H1 (cell line): ENCODE measurements around the gene CCDC197. TPM values are rescaled to one million over a fixed set of nuclear protein-coding genes. Genes with fewer than 3 reads are reported as not detected.

Source experiments
- CBX5 ChIP-seq: fragments of 300-800, 300-1000 bp; sonication (generic); IDR thresholded peaks from 2 replicates; pipeline ENCODE4 v1.7.1; 2016; ENCODE audit warnings: antibody characterized with exemption, low read length, low read depth
- CBX8 ChIP-seq: fragments of 300-800, 300-1000 bp; sonication (generic); IDR thresholded peaks from 2 replicates; pipeline ENCODE4 v1.7.1; 2016; ENCODE audit warnings: low read depth, low read length, borderline replicate concordance
- EZH2 ChIP-seq: fragments of 200-600 bp; sonication (generic); IDR thresholded peaks from 2 replicates; pipeline ENCODE4 v1.7.1; 2012; ENCODE audit warnings: low read depth, mild to moderate bottlenecking, moderate library complexity, low read length, inconsistent platforms; ENCODE audit not compliant: severe bottlenecking
- JUND ChIP-seq: IDR thresholded peaks from 2 replicates; pipeline ENCODE4 v1.6.1; 2011; ENCODE audit warnings: mild to moderate bottlenecking, improper control_type of control experiment, low read length
- KDM1A ChIP-seq: fragments of 200-600, 300-600 bp; sonication (generic); IDR thresholded peaks from 2 replicates; pipeline ENCODE4 v1.7.1; 2016; ENCODE audit warnings: mild to moderate bottlenecking, low read length, borderline replicate concordance
- MAX ChIP-seq: IDR thresholded peaks from 2 replicates; pipeline ENCODE4 v1.6.1; 2012; ENCODE audit warnings: inconsistent platforms
- NRF1 ChIP-seq: IDR thresholded peaks from 2 replicates; pipeline ENCODE4 v1.6.1; 2011; ENCODE audit warnings: mild to moderate bottlenecking, low read depth, low read length, improper control_type of control experiment
- POU5F1 ChIP-seq: IDR thresholded peaks from 2 replicates; pipeline ENCODE4 v1.6.1; 2011; ENCODE audit warnings: low read depth, mild to moderate bottlenecking, low read length, moderate library complexity
- SIRT6 ChIP-seq: IDR thresholded peaks from one replicate; pipeline ENCODE4 v1.7.1; 2012; ENCODE audit warnings: low read length, inconsistent platforms
- TCF12 ChIP-seq: IDR thresholded peaks from 2 replicates; pipeline ENCODE4 v1.6.1; 2011; ENCODE audit warnings: low read depth, mild to moderate bottlenecking, low read length
- polyA plus RNA-seq, 7 experiments: library from polyadenylated mRNA; depleted of rRNA in 3 of 7; stranded (reverse) in 5 of 7; unstranded in 2 of 7; fragments of >200 nt in 5 of 7; fragments of 200-250 nt in 2 of 7; gene quantifications; 1 replicate in 5 of 7; 2 replicates in 1 of 7; 4 replicates in 1 of 7; pipeline versions ENCODE4 v1.2.1 to v1.2.3, GENCODE V29; 2011 to 2013; ENCODE audit warnings: missing spikeins in 2 of 7, mixed read lengths in 2 of 7
- total RNA-seq: library from RNA; stranded (reverse); fragmentation: NEBNext Ultra II Directional; extraction: Animal tissue kit (Norgen Biotek cat#: 25700); gene quantifications from 2 replicates; pipeline ENCODE4 v1.2.1, GENCODE V29; 2021
- TF ChIP-seq, protein P1 (sequence below): fragments of 300-600 bp; sonication (generic); IDR thresholded peaks from 2 replicates; pipeline ENCODE4 v1.7.1; 2012; ENCODE audit warnings: low read length, moderate library complexity, mild to moderate bottlenecking, inconsistent platforms; ENCODE audit not compliant: insufficient replicate concordance
- TF ChIP-seq, protein P2 (sequence below): IDR thresholded peaks from 2 replicates; pipeline ENCODE4 v1.6.1; 2011; ENCODE audit warnings: low read depth, mild to moderate bottlenecking, low read length; ENCODE audit not compliant: insufficient read depth

The CCDC197 gene
- total and polyA plus RNA-seq, 2 of the 8 experiments (the other 6 are each of a cell fraction or from before 2014, with no cell fraction given), result not detected

DNA sequence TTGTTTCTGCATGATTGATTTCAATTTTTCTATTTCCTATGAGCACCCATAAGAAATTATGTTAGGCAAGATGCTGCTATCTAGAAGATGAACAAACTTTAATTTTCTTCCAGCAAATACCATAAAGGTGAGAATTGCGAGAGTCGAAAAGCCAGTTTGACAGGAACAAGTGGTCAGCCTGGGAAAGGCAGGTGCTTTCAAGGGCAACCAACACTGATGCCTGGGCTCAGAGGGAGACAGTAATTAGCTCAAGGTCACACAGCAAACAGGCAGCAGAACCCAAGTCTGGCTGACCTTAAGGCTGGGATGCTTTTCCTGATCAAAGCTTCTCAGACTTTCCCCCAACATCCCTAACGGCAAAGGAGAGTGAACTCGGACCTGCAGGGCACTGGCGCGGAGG lies 22.2 kb downstream of the CCDC197 start (continued):
- TF ChIP-seq, protein P1, sequence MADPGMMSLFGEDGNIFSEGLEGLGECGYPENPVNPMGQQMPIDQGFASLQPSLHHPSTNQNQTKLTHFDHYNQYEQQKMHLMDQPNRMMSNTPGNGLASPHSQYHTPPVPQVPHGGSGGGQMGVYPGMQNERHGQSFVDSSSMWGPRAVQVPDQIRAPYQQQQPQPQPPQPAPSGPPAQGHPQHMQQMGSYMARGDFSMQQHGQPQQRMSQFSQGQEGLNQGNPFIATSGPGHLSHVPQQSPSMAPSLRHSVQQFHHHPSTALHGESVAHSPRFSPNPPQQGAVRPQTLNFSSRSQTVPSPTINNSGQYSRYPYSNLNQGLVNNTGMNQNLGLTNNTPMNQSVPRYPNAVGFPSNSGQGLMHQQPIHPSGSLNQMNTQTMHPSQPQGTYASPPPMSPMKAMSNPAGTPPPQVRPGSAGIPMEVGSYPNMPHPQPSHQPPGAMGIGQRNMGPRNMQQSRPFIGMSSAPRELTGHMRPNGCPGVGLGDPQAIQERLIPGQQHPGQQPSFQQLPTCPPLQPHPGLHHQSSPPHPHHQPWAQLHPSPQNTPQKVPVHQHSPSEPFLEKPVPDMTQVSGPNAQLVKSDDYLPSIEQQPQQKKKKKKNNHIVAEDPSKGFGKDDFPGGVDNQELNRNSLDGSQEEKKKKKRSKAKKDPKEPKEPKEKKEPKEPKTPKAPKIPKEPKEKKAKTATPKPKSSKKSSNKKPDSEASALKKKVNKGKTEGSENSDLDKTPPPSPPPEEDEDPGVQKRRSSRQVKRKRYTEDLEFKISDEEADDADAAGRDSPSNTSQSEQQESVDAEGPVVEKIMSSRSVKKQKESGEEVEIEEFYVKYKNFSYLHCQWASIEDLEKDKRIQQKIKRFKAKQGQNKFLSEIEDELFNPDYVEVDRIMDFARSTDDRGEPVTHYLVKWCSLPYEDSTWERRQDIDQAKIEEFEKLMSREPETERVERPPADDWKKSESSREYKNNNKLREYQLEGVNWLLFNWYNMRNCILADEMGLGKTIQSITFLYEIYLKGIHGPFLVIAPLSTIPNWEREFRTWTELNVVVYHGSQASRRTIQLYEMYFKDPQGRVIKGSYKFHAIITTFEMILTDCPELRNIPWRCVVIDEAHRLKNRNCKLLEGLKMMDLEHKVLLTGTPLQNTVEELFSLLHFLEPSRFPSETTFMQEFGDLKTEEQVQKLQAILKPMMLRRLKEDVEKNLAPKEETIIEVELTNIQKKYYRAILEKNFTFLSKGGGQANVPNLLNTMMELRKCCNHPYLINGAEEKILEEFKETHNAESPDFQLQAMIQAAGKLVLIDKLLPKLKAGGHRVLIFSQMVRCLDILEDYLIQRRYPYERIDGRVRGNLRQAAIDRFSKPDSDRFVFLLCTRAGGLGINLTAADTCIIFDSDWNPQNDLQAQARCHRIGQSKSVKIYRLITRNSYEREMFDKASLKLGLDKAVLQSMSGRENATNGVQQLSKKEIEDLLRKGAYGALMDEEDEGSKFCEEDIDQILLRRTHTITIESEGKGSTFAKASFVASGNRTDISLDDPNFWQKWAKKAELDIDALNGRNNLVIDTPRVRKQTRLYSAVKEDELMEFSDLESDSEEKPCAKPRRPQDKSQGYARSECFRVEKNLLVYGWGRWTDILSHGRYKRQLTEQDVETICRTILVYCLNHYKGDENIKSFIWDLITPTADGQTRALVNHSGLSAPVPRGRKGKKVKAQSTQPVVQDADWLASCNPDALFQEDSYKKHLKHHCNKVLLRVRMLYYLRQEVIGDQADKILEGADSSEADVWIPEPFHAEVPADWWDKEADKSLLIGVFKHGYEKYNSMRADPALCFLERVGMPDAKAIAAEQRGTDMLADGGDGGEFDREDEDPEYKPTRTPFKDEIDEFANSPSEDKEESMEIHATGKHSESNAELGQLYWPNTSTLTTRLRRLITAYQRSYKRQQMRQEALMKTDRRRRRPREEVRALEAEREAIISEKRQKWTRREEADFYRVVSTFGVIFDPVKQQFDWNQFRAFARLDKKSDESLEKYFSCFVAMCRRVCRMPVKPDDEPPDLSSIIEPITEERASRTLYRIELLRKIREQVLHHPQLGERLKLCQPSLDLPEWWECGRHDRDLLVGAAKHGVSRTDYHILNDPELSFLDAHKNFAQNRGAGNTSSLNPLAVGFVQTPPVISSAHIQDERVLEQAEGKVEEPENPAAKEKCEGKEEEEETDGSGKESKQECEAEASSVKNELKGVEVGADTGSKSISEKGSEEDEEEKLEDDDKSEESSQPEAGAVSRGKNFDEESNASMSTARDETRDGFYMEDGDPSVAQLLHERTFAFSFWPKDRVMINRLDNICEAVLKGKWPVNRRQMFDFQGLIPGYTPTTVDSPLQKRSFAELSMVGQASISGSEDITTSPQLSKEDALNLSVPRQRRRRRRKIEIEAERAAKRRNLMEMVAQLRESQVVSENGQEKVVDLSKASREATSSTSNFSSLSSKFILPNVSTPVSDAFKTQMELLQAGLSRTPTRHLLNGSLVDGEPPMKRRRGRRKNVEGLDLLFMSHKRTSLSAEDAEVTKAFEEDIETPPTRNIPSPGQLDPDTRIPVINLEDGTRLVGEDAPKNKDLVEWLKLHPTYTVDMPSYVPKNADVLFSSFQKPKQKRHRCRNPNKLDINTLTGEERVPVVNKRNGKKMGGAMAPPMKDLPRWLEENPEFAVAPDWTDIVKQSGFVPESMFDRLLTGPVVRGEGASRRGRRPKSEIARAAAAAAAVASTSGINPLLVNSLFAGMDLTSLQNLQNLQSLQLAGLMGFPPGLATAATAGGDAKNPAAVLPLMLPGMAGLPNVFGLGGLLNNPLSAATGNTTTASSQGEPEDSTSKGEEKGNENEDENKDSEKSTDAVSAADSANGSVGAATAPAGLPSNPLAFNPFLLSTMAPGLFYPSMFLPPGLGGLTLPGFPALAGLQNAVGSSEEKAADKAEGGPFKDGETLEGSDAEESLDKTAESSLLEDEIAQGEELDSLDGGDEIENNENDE, result no peak
- TF ChIP-seq MAX, result no peak
- TF ChIP-seq TCF12, result no peak
- TF ChIP-seq POU5F1, result no peak
- no peak for TF ChIP-seq JUND
- TF ChIP-seq, protein P2, sequence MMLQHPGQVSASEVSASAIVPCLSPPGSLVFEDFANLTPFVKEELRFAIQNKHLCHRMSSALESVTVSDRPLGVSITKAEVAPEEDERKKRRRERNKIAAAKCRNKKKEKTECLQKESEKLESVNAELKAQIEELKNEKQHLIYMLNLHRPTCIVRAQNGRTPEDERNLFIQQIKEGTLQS, result no peak
- no peak for TF ChIP-seq CBX5
- TF ChIP-seq NRF1, result no peak
- TF ChIP-seq SIRT6, result no peak
- TF ChIP-seq EZH2, result no peak
- no peak for TF ChIP-seq KDM1A
- TF ChIP-seq CBX8, result no peak
